ENCODE measurements around the gene TMPRSS6. TPM values are rescaled to one million over a fixed set of nuclear protein-coding genes. Genes with fewer than 3 reads are reported as not detected.

TMPRSS6 gene
- total RNA-seq, 4 donors from 2014 or later, result not detected

DNA sequence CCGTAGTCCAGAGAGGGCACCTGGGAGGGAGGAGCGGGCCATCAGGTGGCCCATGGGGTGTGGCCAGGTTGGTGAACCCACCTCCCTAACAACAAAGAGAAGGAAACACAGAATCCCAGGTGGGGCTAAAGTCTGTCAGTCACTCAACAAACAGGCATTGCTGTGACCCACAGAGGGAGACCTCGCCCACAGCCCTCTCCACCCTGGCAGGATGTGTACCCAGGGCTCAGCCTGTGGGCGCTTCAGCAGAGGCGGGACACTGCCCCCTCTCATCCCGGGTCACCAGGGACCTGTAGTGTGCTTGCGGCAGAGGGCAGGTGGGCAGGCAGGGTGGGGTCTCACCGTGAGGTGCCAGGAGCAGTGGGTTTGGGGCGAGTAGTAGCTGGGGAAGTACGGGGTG is 25.1 kb downstream of the TMPRSS6 start:
- TF ChIP-seq, protein P1, sequence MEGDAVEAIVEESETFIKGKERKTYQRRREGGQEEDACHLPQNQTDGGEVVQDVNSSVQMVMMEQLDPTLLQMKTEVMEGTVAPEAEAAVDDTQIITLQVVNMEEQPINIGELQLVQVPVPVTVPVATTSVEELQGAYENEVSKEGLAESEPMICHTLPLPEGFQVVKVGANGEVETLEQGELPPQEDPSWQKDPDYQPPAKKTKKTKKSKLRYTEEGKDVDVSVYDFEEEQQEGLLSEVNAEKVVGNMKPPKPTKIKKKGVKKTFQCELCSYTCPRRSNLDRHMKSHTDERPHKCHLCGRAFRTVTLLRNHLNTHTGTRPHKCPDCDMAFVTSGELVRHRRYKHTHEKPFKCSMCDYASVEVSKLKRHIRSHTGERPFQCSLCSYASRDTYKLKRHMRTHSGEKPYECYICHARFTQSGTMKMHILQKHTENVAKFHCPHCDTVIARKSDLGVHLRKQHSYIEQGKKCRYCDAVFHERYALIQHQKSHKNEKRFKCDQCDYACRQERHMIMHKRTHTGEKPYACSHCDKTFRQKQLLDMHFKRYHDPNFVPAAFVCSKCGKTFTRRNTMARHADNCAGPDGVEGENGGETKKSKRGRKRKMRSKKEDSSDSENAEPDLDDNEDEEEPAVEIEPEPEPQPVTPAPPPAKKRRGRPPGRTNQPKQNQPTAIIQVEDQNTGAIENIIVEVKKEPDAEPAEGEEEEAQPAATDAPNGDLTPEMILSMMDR (IDR thresholded peaks at IDR 0.05; ENCODE audit: low read depth), result no peak

DNA sequence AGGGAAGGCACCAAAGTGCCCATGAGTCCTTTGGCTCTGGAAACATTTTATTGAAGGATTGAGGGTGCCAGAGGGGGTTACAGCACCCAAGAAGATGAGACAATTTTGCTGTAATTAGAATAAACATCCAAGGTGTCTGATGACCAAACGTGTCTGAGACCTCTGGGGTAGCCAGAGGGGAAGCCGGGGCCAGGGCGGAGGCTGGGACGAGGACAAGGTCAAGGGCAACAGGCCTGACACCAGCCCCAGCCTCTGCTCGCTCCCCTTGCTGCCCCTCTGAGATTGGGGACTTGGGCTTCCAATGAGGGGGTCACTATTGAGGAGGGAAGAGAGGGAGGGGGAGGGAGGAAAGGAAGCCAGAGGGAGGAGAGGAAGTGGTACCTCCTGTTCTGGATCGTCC is 25.6 kb downstream of the TMPRSS6 start:
- TF ChIP-seq, protein P1 (IDR thresholded peaks at IDR 0.05; ENCODE audit: low read depth), result no peak

DNA sequence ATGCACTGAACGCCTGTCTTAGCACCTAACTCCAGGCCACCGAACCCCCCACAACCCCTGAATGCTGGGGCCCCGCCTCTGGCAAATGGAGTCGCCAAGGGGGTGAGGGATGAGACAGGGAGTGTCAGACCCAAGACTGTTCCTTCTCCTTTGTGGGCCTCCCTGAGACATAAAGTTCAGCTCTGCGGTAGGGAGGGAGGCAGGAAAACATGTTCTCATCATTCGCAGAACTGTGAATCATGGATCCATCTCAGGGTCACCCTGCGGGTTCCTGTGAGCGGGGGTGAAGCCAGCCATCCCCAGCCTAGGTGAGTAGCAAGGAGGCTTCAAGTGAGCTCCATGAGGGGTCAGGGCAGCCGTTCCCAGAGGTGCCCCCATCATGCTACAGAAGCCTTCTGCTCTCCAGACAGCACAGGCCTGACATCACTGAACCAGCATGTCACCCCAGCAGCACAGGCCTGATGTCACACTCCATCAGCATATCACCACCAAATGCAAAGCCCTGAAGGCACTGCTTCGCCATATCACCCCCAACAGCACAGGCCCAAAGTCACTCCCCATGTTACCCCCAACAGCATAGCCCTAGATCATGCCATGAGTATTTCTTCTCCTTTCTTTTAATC is 27.2 kb downstream of the TMPRSS6 start:
- TF ChIP-seq, protein P1 (IDR thresholded peaks at IDR 0.05; ENCODE audit: low read depth), result no peak

DNA sequence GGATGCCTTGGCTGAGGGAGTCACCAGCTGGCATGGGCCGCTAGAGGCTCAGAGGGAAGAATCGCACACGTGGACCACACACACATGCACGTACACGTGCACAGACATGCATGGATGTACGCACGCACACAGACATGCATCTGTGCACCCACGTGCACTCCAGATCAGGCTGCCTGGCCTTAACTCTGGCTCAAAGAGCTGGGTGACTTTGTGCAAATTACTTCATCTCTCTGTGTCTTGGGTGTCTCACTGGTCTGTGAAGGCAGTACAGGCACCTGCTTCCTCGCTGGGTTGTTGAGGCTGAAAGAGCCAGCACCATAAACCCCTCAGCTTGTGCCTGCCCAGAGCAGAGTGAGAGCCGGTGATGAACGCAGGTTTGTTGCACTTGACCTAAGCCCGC is 28.7 kb downstream of the TMPRSS6 start:
- TF ChIP-seq, protein P1 (IDR thresholded peaks at IDR 0.05; ENCODE audit: low read depth), result no peak

DNA sequence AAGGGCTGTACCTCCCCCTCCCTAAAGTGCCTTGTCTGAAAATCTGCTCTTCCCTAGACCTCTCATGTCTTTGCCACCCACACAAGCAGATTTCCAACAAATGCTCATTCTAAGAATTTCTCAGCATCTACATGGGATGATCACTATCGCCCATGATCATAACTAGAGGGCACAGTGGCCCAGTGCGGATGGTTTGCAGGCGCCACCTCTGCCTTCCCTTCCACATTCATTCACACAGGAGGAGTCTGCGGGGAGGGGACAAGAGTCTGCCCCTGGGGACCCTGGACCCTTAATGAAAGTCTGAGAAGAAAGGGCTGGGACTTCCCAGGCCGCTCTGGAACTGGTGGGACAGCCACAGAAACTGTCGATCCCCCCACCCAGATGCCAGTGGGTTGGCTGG is 29.1 kb downstream of the TMPRSS6 start:
- TF ChIP-seq, protein P1 (IDR thresholded peaks at IDR 0.05; ENCODE audit: low read depth), result no peak

DNA sequence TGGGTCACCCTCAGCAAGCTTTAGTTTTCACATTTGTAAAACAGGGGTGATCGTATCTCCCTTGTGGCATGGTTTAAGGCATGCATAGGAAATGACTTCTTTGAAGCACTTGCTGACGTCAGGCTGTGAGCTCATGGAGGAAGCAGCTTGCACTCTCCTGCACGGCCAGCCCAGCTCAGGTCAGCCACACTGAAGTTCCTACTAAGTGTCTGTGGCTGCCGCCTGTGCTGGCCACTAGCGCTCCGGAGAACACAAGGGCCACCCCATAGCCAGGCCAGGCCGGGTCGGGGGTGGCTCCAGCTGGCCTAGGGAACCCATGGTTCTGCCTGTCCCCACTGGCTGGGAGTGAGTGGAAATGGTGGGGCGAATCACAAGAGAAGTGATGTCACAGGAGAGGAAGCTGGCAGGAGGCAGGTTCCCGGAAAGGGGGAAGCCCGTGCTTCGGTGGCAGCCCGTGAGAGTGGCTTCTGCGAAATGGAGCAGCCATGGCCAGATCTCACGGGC is 29.8 kb downstream of the TMPRSS6 start:
- TF ChIP-seq, protein P1 (IDR thresholded peaks at IDR 0.05; ENCODE audit: low read depth), result no peak

DNA sequence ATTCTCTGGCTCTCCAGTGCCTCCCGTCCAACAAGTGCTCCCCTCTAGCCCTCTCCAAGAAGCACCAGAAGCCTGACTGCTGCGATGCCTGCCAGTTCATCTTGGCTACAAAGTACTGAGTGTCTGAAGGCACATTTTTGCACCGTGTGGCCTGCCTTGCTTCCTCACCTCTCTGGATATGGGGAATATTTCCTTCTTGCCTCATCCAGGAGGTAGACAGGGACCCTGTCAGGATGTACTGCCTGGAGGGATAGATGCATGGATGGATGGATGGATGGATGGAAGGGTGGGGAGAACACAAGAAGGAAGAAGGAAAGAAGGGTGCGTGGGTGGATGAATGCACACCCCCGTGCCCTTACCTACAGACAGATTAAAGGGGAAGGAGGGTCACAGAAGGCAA is 30.4 kb downstream of the TMPRSS6 start:
- TF ChIP-seq, protein P1 (IDR thresholded peaks at IDR 0.05; ENCODE audit: low read depth), result no peak

Measured in subcutaneous adipose tissue (tissue), 4 donors.